WI38 (cell line): ENCODE measurements around the gene SLX4IP.

Experiments used
- H3K4me3 ChIP-seq: 2 replicates; pipeline ENCODE4 v1.5.1; 2011; ENCODE audit warnings: low read depth, mild to moderate bottlenecking, control low read depth, low read length
- TF ChIP-seq, protein P1 (sequence below): IDR thresholded peaks from 2 replicates; pipeline ENCODE4 v1.5.1; 2012; ENCODE audit warnings: low read depth, mild to moderate bottlenecking, control low read depth, low read length

Gene SLX4IP

DNA sequence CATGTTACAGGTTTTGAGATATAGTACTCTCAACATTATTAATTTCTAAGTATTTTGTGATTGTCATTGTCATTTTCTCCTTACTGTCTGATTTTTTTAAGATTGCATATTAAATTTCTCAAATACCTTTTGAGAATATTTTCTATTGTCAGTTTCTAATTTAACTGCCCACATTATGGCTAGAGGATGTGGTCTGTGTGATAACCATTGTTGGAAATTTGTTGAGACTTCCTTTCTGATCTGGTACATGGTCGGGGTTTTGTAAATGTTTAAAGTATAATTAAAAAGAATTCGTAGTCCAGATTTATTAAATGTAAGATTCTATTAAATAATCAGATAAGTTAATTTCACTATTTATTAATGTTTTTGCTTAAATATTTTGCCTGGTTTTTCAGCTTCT lies 60.1 kb downstream of the SLX4IP start:
- TF ChIP-seq, protein P1, sequence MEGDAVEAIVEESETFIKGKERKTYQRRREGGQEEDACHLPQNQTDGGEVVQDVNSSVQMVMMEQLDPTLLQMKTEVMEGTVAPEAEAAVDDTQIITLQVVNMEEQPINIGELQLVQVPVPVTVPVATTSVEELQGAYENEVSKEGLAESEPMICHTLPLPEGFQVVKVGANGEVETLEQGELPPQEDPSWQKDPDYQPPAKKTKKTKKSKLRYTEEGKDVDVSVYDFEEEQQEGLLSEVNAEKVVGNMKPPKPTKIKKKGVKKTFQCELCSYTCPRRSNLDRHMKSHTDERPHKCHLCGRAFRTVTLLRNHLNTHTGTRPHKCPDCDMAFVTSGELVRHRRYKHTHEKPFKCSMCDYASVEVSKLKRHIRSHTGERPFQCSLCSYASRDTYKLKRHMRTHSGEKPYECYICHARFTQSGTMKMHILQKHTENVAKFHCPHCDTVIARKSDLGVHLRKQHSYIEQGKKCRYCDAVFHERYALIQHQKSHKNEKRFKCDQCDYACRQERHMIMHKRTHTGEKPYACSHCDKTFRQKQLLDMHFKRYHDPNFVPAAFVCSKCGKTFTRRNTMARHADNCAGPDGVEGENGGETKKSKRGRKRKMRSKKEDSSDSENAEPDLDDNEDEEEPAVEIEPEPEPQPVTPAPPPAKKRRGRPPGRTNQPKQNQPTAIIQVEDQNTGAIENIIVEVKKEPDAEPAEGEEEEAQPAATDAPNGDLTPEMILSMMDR, result no peak
- H3K4me3 ChIP-seq, result no peak overlapping the region

DNA sequence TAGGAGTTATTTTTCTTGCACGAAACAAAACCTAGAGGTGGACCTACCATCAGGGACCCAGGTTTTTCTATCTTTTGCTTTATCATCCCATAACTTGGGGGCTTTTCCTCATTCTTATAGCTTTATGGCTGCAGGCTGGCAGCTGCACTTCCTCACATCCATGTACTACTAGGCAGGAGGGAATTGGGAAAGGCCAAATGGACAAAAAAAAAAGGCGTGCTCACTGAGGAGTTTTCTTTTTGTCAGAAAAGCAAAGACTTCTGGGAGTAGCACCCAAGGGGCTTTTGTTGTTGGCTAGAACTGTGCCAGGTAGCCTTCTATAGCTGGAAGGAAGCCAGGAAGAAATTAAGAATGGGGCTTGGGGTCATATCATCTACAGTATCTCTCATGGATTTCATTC lies 61.4 kb downstream of the SLX4IP start:
- TF ChIP-seq, protein P1, result no peak
- H3K4me3 ChIP-seq, result no peak overlapping the region

DNA sequence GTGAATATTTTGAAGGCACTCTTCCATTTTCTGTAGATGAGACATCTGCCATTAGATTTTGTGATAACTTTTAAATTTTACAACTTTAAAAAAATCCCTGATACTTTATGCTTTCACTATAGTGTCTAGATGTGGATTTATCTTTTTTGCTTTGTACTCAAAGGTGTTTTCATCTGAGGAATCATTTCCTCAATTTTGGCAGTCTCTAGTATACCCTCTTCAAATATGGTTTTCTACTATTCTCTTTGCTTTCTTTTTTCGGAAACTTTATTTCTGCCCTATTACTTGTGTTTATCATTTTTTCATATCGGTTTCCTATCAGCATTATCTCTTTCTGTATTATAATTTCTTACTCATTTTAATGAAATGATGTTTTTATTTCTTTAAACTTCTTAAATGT lies 62.2 kb downstream of the SLX4IP start:
- H3K4me3 ChIP-seq, result no peak overlapping the region
- TF ChIP-seq, protein P1, result no peak

DNA sequence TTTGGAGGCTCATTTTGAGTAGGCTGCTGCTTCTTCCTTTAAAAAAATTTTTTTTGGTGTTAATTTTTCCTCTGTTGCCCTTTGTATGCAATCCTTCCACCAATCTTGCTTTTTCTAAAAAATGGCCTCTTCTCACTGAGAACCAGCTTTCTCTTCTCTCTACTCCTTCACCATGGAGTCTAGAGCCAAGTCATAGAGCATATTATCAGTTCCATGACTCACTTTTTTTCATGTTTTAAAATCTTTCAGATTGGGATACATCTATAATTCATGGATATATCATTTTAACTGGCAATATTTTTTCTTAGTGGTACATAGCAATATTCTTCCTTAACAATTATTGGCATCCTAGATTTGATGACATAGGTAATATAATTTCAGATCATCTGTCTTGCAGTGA lies 62.7 kb downstream of the SLX4IP start:
- TF ChIP-seq, protein P1, result no peak
- no peak overlapping the region for H3K4me3 ChIP-seq

DNA sequence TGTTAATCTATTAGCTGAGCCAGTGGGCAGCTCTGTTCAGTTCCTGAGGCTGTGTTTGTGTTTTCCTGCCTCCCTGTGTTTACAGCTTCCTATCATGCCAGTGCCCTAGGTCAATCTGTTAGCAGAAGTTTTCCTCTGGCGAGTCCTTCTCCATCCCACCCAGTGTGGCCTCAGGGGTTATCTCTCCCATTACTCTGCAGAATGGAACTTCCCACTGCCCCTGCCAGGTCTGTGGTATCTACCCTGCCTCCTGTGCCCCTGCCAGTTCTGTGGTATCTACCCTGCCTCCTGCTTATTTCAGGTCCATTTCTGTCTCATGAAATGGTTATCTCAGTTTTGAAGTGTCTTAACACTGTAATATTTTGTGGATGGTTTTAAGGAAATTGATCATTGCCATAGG lies 63.1 kb downstream of the SLX4IP start:
- no peak overlapping the region for H3K4me3 ChIP-seq
- TF ChIP-seq, protein P1, result no peak

DNA sequence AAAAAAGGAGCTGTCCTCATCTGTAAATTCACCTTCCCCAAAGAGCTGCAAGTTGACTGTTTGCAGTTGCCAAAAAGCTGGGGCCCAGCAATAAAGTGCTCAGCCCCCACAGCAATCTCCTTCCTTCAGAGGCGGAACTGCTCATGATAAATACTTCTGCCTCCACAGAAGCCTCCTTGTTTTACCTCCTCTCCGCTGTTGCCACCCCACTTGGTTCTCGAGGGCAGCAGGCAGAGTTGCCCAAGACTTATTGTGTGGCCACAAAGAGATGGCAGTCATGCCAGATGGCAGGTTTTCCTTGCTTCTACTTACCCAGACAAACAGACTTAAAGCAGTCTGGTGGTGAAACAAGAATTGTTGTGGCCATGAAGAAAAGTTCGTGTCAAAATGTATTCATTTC lies 66.3 kb downstream of the SLX4IP start:
- TF ChIP-seq, protein P1, result no peak
- H3K4me3 ChIP-seq, result no peak overlapping the region

DNA sequence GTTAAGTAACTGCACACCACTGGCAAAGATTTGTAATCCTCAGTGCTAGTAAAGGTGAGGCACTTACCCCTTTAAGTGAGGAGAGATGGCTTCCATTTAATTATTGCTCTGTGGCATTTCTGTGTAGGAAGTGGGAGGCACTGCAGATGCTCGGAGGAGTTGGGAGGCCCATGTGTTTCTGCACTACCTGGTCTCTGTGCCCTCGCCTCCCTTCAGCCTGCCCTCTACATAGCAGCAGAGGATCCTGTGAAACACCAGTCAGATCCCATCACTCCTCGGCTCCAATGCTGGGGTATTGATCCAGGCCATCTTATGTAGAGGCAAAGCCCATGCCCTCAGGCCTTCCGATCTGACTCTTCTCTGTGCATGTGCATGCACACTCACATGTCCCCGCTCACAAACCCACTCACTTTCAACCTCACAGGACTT lies 67.0 kb downstream of the SLX4IP start:
- H3K4me3 ChIP-seq, result no peak overlapping the region
- TF ChIP-seq, protein P1, result no peak
